GM19193 (cell line): ENCODE results near the gene OR13G1.

ENCODE experiments used
- POLR2A ChIP-seq: IDR thresholded peaks from 4 replicates; pipeline ENCODE4 v1.6.1; 2011; ENCODE audit not compliant: insufficient read depth, insufficient read length; ENCODE audit errors: extremely low read depth

The OR13G1 gene

GRCh38 chr1:247627951-247628350 lies 51.6 kb downstream of the OR13G1 start:
- no peak for TF ChIP-seq POLR2A
